Lung (tissue), 12 donors: ENCODE measurements around the gene PRG3. TPM values are rescaled to one million over a fixed set of nuclear protein-coding genes. Genes with fewer than 3 reads are reported as not detected.

Experiments
- ATAC-seq: fragments of 200-7000 bp; cut with Tn5 transposase; one replicate; pipeline ENCODE4 v1.9.1; 2020; ENCODE audit warnings: moderate number of reproducible peaks; ENCODE audit not compliant: insufficient read depth, low FRiP score
- DNase-seq, 3 donors: peaks; one replicate each; pipeline ENCODE4 v3.0.0-alpha.2; 2013 to 2017
- H3K27ac ChIP-seq, 2 donors: one replicate each; pipeline ENCODE4 v1.5.1; 2013; ENCODE audit warnings: mild to moderate bottlenecking in 2 of 2, moderate library complexity in 2 of 2, control low read depth in 1 of 2, inconsistent platforms in 1 of 2, low read depth in 1 of 2, low read length in 1 of 2
- H3K27me3 ChIP-seq, 3 donors: one replicate each; pipeline ENCODE4 v1.5.1; 2013; ENCODE audit warnings: low read length in 2 of 3; ENCODE audit not compliant: control insufficient read depth in 3 of 3, insufficient read depth in 3 of 3
- H3K36me3 ChIP-seq, 4 donors: one replicate each; pipeline ENCODE4 v1.5.1; 2013; ENCODE audit warnings: low read length in 4 of 4, mild to moderate bottlenecking in 1 of 4, moderate library complexity in 1 of 4; ENCODE audit not compliant: control insufficient read depth in 4 of 4, insufficient read depth in 4 of 4
- H3K4me1 ChIP-seq, 5 donors: one replicate each; pipeline ENCODE4 v1.5.1; 2013; ENCODE audit warnings: low read length in 5 of 5, mild to moderate bottlenecking in 2 of 5, moderate library complexity in 1 of 5; ENCODE audit not compliant: control insufficient read depth in 5 of 5, insufficient read depth in 5 of 5
- H3K4me3 ChIP-seq: one replicate; pipeline ENCODE4 v1.5.1; 2013; ENCODE audit warnings: mild to moderate bottlenecking, control low read depth, moderate library complexity
- H3K9ac ChIP-seq, 2 donors: one replicate each; pipeline ENCODE4 v1.5.1; 2013; ENCODE audit warnings: low read length in 2 of 2, control low read depth in 1 of 2; ENCODE audit not compliant: insufficient read depth in 1 of 2
- H3K9me3 ChIP-seq, 4 donors: one replicate each; pipeline ENCODE4 v1.5.1; 2013; ENCODE audit warnings: low read length in 3 of 4, mild to moderate bottlenecking in 1 of 4, moderate library complexity in 1 of 4; ENCODE audit not compliant: control insufficient read depth in 4 of 4, insufficient read depth in 3 of 4
- CTCF ChIP-seq: IDR thresholded peaks from 2 replicates; pipeline ENCODE4 v1.5.1; 2012; ENCODE audit warnings: mild to moderate bottlenecking; ENCODE audit errors: control extremely low read depth, extremely low read depth
- WGBS, 2 donors: extraction: QIAGEN DNeasy Blood & Tissue Kit; methylation state at CpG; one replicate each; pipeline ENCODE4 v1.1.7; 2013; 5-methylcytosine and 5-hydroxymethylcytosine counted together
- polyA plus RNA-seq, 2 donors: library from polyadenylated mRNA; stranded (reverse); fragments of 200-250 nt; gene quantifications; one replicate each; pipeline ENCODE4 v1.2.1, GENCODE V29; 2013
- total RNA-seq, 2 donors: library from RNA; depleted of rRNA in 1 of 2; stranded (reverse); fragments of >200 nt in 1 of 2; gene quantifications; one replicate each; pipeline ENCODE4 v1.2.1, GENCODE V29; 2014 to 2021
- donor health status: control.
- donor health status: control.
- donor health status: Bipolar disorder and iron deficiency.
- donor health status: healthy.
- donor health status: DM: yes; HTN: yes; CAD: no.

The PRG3 gene
- total and polyA plus RNA-seq, 4 donors: 0.63 to 1.4 TPM; not detected in 2

- 76 to 83% methylated on average over 4 of the region's 4 CpGs for WGBS, 2 donors
Observed at GRCh38 chr11:57394203-57394965, 13.4 kb upstream of the PRG3 start.

DNA sequence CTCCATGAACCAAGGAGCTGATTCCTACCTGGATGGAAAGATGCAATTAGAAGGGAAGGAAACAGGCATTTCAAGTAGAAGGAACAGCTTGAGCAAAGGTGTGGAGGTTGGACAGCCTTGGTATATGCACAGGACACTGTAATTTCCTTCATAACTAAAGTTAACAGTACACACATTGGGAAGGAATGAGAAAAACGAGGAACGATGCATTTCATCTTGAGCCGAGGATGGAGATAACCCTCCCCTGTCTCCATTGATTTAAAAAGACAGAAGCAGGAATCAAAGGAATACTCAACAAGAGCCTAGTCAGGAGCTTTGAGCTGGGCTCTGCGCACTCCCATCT, 11.8 kb upstream of the PRG3 start:
- H3K4me3 ChIP-seq: no peak overlapping the region
- no peak for TF ChIP-seq CTCF
- H3K9ac ChIP-seq: no peak overlapping the region
- ATAC-seq: no peak
- DNase-seq: no peak
- H3K27ac ChIP-seq: no peak overlapping the region
- no peaks in the 10 kb centered on the region for H3K36me3 ChIP-seq
- H3K9me3 ChIP-seq: no peaks in the 10 kb centered on the region
- 88 to 93% methylated on average over 4 of the region's 4 CpGs for WGBS, 2 donors
- H3K4me1 ChIP-seq: no peaks in the 10 kb centered on the region
- peaks cover 0 to 10% (median 0%) of the 10 kb centered on the region in 3 donors for H3K27me3 ChIP-seq

More at GRCh38 chr11:57394203-57394965, 13.4 kb upstream of the PRG3 start:
- Histone ChIP-seq H3K36me3 (no peaks in the 10 kb centered on the region), H3K27ac (no peak overlapping the region), H3K4me3 (no peak overlapping the region), H3K9me3 (no peaks in the 10 kb centered on the region), H3K4me1 (no peaks in the 10 kb centered on the region), H3K27me3 (peaks cover 0 to 8% (median 0%) of the 10 kb centered on the region in 3 donors), H3K9ac (no peak overlapping the region)
- no peak for DNase-seq
- no peak for TF ChIP-seq CTCF
- no peak for ATAC-seq

DNA sequence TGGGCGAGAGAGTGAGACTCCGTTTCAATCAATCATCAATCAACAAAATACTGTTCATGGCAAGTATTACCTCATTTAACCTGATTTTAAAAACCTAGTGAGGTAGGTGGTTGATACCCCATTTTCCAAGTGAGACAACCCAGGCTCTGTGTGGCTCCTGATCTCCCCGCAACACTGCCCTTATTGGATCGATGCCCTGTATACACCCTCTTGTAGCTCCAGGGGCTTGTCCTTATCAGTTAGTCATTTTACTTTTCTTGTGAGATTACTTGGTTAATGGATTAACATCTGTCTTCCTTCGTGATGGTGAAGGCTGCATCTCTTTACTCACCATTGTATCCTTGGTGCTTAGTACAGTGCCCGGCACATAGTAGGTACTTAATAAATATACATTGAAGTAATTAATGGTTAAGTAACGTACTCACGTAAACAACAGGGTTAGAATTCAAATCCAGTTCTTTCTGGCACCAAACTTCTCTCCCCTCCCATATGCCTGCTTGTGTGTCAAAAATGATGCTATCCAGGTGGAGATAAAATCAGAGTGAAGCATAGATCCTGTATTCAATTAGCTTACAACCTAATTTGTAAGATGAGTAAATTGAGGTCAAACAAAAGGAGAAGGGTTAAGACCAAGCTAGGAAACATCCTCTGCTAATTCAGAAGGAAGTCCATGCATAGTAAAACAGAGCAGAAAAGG, 11.3 kb upstream of the PRG3 start:
- H3K27ac ChIP-seq: no peak overlapping the region
- no peak overlapping the region for H3K4me3 ChIP-seq
- H3K36me3 ChIP-seq: no peaks in the 10 kb centered on the region
- no peaks in the 10 kb centered on the region for H3K4me1 ChIP-seq
- TF ChIP-seq CTCF: no peak
- H3K9ac ChIP-seq: no peak overlapping the region
- DNase-seq (no peak), ATAC-seq (no peak)
- 81 to 92% methylated on average over 8 of the region's 8 CpGs for WGBS, 2 donors
- H3K9me3 ChIP-seq: no peaks in the 10 kb centered on the region
- H3K27me3 ChIP-seq: peaks cover 0 to 10% (median 0%) of the 10 kb centered on the region in 3 donors
